Kasumi-1 (cell line): ENCODE results near the gene PRR5L.
A peak's percentile ranks its signal among the peaks of the same experiment; 100 is the strongest.
"Not testable (repeated sequence)": the region's sequence is repeated elsewhere in the genome, so short reads cannot be mapped to it uniquely, and the experiment has no call there.

Experiments used
- DNase-seq, 2 experiments: peaks; one replicate each; lab custom pipeline; 2025; lab: John Stamatoyannopoulos, UW

Gene PRR5L

GRCh38 chr11:36280531-36280930, 15.6 kb upstream of the PRR5L start:
- no peak for DNase-seq

GRCh38 chr11:36281850-36282249, 14.2 kb upstream of the PRR5L start:
- DNase-seq, result no peak

GRCh38 chr11:36282926-36283325, 13.2 kb upstream of the PRR5L start:
- DNase-seq, result no peak

- DNase-seq, result peak; percentile 5 to 36
Measured at GRCh38 chr11:36288442-36289225, 7.5 kb upstream of the PRR5L start.

GRCh38 chr11:36289226-36289852, 6.7 kb upstream of the PRR5L start, which contains the start of gene COMMD9:
Gene COMMD9 (minus strand): TSS chr11:36289424. CDS start chr11:36289412, 12 bp downstream.
- peak; percentile 90 to 94 for DNase-seq

- peak; percentile 66 to 81 for DNase-seq
Measured at GRCh38 chr11:36292311-36292722, 3.8 kb upstream of the PRR5L start.

GRCh38 chr11:36296884-36297543, 926 bp downstream of the PRR5L start:
- DNase-seq, result no peak

GRCh38 chr11:36300650-36301049, 4.6 kb downstream of the PRR5L start:
- DNase-seq, result no peak

- peak in 1 of 2 experiments; percentile 24 for DNase-seq
Measured at GRCh38 chr11:36304351-36304750, 8.3 kb downstream of the PRR5L start.

GRCh38 chr11:36305047-36305446, 9.0 kb downstream of the PRR5L start:
- DNase-seq, result no peak

- peak; percentile 75 to 79 for DNase-seq
Measured at GRCh38 chr11:36306888-36307287, 10.8 kb downstream of the PRR5L start.

- no peak for DNase-seq
Measured at GRCh38 chr11:36308577-36308976, 12.5 kb downstream of the PRR5L start.

- DNase-seq, result no peak
Measured at GRCh38 chr11:36309779-36310178, 13.7 kb downstream of the PRR5L start.

GRCh38 chr11:36311926-36312595, 16.0 kb downstream of the PRR5L start:
- no peak for DNase-seq

- no peak for DNase-seq
Measured at GRCh38 chr11:36312611-36313472, 16.8 kb downstream of the PRR5L start.

- DNase-seq, result no peak
Measured at GRCh38 chr11:36313750-36314433, 17.8 kb downstream of the PRR5L start.

GRCh38 chr11:36314434-36314767, 18.3 kb downstream of the PRR5L start:
- no peak for DNase-seq

- no peak for DNase-seq
Measured at GRCh38 chr11:36316049-36316448, 20.0 kb downstream of the PRR5L start.

GRCh38 chr11:36317992-36318391, 21.9 kb downstream of the PRR5L start:
- no peak for DNase-seq

GRCh38 chr11:36324956-36325355, 28.9 kb downstream of the PRR5L start:
- DNase-seq, result not testable (repeated sequence)

GRCh38 chr11:36325403-36325802, 29.3 kb downstream of the PRR5L start:
- DNase-seq, result not testable (repeated sequence)
